IMR-90 (cell line): ENCODE results near the gene ZNF318. TPM values are rescaled to one million over a fixed set of nuclear protein-coding genes. Genes with fewer than 3 reads are reported as not detected.

ENCODE experiments used
- ATAC-seq: fragments of 200-7000 bp; cut with Tn5 transposase; 2 replicates; pipeline ENCODE4 v1.9.1; 2020; ENCODE audit warnings: low read depth, mild to moderate bottlenecking, moderate library complexity
- BruUV-seq: library from RNA; stranded (reverse); fragments of 400-500 nt; replicated peaks from 2 replicates; lab custom pipeline; 2021; lab: Mats Ljungman, UMichigan
- CTCF ChIA-PET: fragments of 300-600 bp; formaldehyde crosslinking; extraction: SDS; loops from one replicate; lab custom pipeline; 2021; ENCODE audit warnings: antibody characterized with exemption; lab: Yijun Ruan, JAX
- POLR2A ChIA-PET: fragments of 300-600 bp; sonication (Branson Sonifier 250); formaldehyde crosslinking; loops from one replicate; lab custom pipeline; 2022; ENCODE audit warnings: antibody characterized with exemption; ENCODE audit not compliant: unreplicated experiment; lab: Charles Lee
- DNase-seq: peaks from one replicate; pipeline ENCODE4 v3.0.0; 2013
- H2AFZ ChIP-seq: replicated peaks from 2 replicates; pipeline ENCODE3; 2013; ENCODE audit warnings: low read length, mild to moderate bottlenecking; ENCODE audit not compliant: poor library complexity
- H2AK5ac ChIP-seq: 2 replicates; pipeline ENCODE4 v1.6.1; 2013; ENCODE audit warnings: low read depth, low read length, inconsistent platforms
- H2AK9ac ChIP-seq: replicated peaks from 2 replicates; pipeline ENCODE3; 2013; ENCODE audit warnings: mild to moderate bottlenecking, low read depth, low read length, moderate library complexity; ENCODE audit not compliant: poor library complexity
- H2BK120ac ChIP-seq: 2 replicates; pipeline ENCODE4 v1.6.1; 2013; ENCODE audit warnings: low read depth, low read length, inconsistent platforms
- H2BK15ac ChIP-seq: 3 replicates; pipeline ENCODE4 v1.6.1; 2013; ENCODE audit warnings: low read depth, low read length, inconsistent platforms
- H2BK20ac ChIP-seq: 2 replicates; pipeline ENCODE4 v1.6.1; 2013; ENCODE audit warnings: low read depth, mild to moderate bottlenecking, inconsistent platforms, low read length, moderate library complexity
- H2BK5ac ChIP-seq: 2 replicates; pipeline ENCODE4 v1.6.1; 2013; ENCODE audit warnings: mild to moderate bottlenecking, low read depth, low read length, inconsistent platforms; ENCODE audit not compliant: poor library complexity, severe bottlenecking
- H3K14ac ChIP-seq: replicated peaks from 2 replicates; pipeline ENCODE4 v1.6.1; 2013; ENCODE audit warnings: low read depth, low read length, inconsistent platforms
- H3K18ac ChIP-seq: 2 replicates; pipeline ENCODE4 v1.6.1; 2013; ENCODE audit warnings: low read depth, low read length, control low read depth
- H3K23ac ChIP-seq: 2 replicates; pipeline ENCODE4 v1.6.1; 2013; ENCODE audit warnings: low read depth, low read length, inconsistent platforms
- H3K27ac ChIP-seq: 2 replicates; pipeline ENCODE4 v1.5.1; 2013; ENCODE audit warnings: mild to moderate bottlenecking, control low read depth, low read length; ENCODE audit not compliant: insufficient read depth
- H3K27me3 ChIP-seq: 2 replicates; pipeline ENCODE4 v1.6.1; 2013; ENCODE audit warnings: low read length; ENCODE audit not compliant: control insufficient read depth, insufficient read depth
- H3K36me3 ChIP-seq: 2 replicates; pipeline ENCODE4 v1.6.1; 2013; ENCODE audit warnings: low read length, mixed read lengths; ENCODE audit not compliant: control insufficient read depth, insufficient read depth
- H3K4ac ChIP-seq: 2 replicates; pipeline ENCODE4 v1.6.1; 2013; ENCODE audit warnings: low read depth, low read length, inconsistent platforms
- H3K4me1 ChIP-seq: 2 replicates; pipeline ENCODE4 v1.6.1; 2013; ENCODE audit warnings: low read length, mixed read lengths; ENCODE audit not compliant: control insufficient read depth, insufficient read depth
- H3K4me2 ChIP-seq: 2 replicates; pipeline ENCODE4 v1.6.1; 2013; ENCODE audit warnings: low read depth, mild to moderate bottlenecking, control low read depth, low read length, moderate library complexity
- H3K4me3 ChIP-seq: 2 replicates; pipeline ENCODE4 v1.5.1; 2013; ENCODE audit warnings: low read depth, mild to moderate bottlenecking, control low read depth, low read length, moderate library complexity; ENCODE audit not compliant: insufficient read depth
- H3K56ac ChIP-seq: 2 replicates; pipeline ENCODE4 v1.6.1; 2013; ENCODE audit warnings: low read length, inconsistent platforms; ENCODE audit not compliant: insufficient read depth; ENCODE audit errors: extremely low read depth
- H3K79me1 ChIP-seq, 2 experiments: 2 replicates each; pipeline ENCODE4 v1.6.1; 2013; ENCODE audit warnings: low read length in 2 of 2, inconsistent platforms in 1 of 2, low read depth in 1 of 2
- H3K9ac ChIP-seq: 2 replicates; pipeline ENCODE4 v1.6.1; 2013; ENCODE audit warnings: low read depth, low read length, control low read depth
- H3K9me1 ChIP-seq: 2 replicates; pipeline ENCODE4 v1.6.1; 2013; ENCODE audit warnings: low read length, inconsistent platforms; ENCODE audit not compliant: insufficient read depth
- H3K9me3 ChIP-seq: 2 replicates; pipeline ENCODE4 v1.6.1; 2013; ENCODE audit warnings: low read length; ENCODE audit not compliant: control insufficient read depth, insufficient read depth
- H4K20me1 ChIP-seq: 2 replicates; pipeline ENCODE4 v1.6.1; 2013; ENCODE audit warnings: low read length, inconsistent platforms; ENCODE audit not compliant: insufficient read depth
- H4K5ac ChIP-seq: 2 replicates; pipeline ENCODE4 v1.6.1; 2013; ENCODE audit warnings: mild to moderate bottlenecking, low read depth, low read length, control low read depth
- H4K8ac ChIP-seq, 2 experiments: 2 replicates each; pipeline ENCODE4 v1.6.1; 2013; ENCODE audit warnings: low read depth in 2 of 2, low read length in 2 of 2, control low read depth in 1 of 2, inconsistent platforms in 1 of 2
- H4K91ac ChIP-seq: 2 replicates; pipeline ENCODE4 v1.6.1; 2013; ENCODE audit warnings: low read depth, low read length, inconsistent platforms; ENCODE audit not compliant: insufficient read depth
- BHLHE40 ChIP-seq: fragments of 150-350 bp; IDR thresholded peaks from 2 replicates; pipeline ENCODE4 v1.6.1; 2016; ENCODE audit warnings: mild to moderate bottlenecking, low read depth, low read length
- CEBPB ChIP-seq: IDR thresholded peaks from 2 replicates; pipeline ENCODE4 v1.6.1; 2012; ENCODE audit warnings: low read depth, low read length, improper control_type of control experiment
- CHD1 ChIP-seq: IDR thresholded peaks from 2 replicates; pipeline ENCODE4 v1.6.1; 2012; ENCODE audit warnings: low read depth, low read length, improper control_type of control experiment
- ELK1 ChIP-seq: fragments of 150-350 bp; IDR thresholded peaks from 2 replicates; pipeline ENCODE4 v1.6.1; 2016; ENCODE audit warnings: low read depth, mild to moderate bottlenecking, low read length, moderate library complexity, borderline replicate concordance
- FOS ChIP-seq: fragments of 150-350 bp; IDR thresholded peaks from 2 replicates; pipeline ENCODE4 v1.6.1; 2016; ENCODE audit warnings: low read depth, low read length
- MAFK ChIP-seq: IDR thresholded peaks from 2 replicates; pipeline ENCODE4 v1.6.1; 2012; ENCODE audit warnings: low read depth, low read length, improper control_type of control experiment
- MAZ ChIP-seq: IDR thresholded peaks from 2 replicates; pipeline ENCODE4 v1.6.1; 2012; ENCODE audit warnings: low read depth, mild to moderate bottlenecking, low read length, improper control_type of control experiment, moderate library complexity, borderline replicate concordance
- MXI1 ChIP-seq: IDR thresholded peaks from 2 replicates; pipeline ENCODE4 v1.6.1; 2012; ENCODE audit warnings: low read depth, mild to moderate bottlenecking, low read length, moderate library complexity, borderline replicate concordance
- NFE2L2 ChIP-seq: fragments of 150-350 bp; IDR thresholded peaks from 2 replicates; pipeline ENCODE4 v1.6.1; 2016; ENCODE audit warnings: low read depth, mild to moderate bottlenecking, low read length
- POLR2A ChIP-seq: IDR thresholded peaks from 2 replicates; pipeline ENCODE4 v1.6.1; 2012; ENCODE audit warnings: mild to moderate bottlenecking, low read depth, low read length
- RAD21 ChIP-seq: IDR thresholded peaks from 2 replicates; pipeline ENCODE4 v1.6.1; 2012; ENCODE audit warnings: low read length, improper control_type of control experiment
- RCOR1 ChIP-seq: IDR thresholded peaks from 2 replicates; pipeline ENCODE4 v1.6.1; 2012; ENCODE audit warnings: mild to moderate bottlenecking, low read length, improper control_type of control experiment; ENCODE audit not compliant: insufficient replicate concordance
- RFX5 ChIP-seq: IDR thresholded peaks from 2 replicates; pipeline ENCODE4 v1.8.0; 2012; ENCODE audit warnings: low read depth, mild to moderate bottlenecking, low read length, moderate library complexity
- SMC3 ChIP-seq: fragments of 150-350 bp; IDR thresholded peaks from 2 replicates; pipeline ENCODE4 v1.6.1; 2016; ENCODE audit warnings: low read depth, mild to moderate bottlenecking, antibody characterized with exemption, low read length, moderate library complexity
- USF2 ChIP-seq: fragments of 150-350 bp; IDR thresholded peaks from 2 replicates; pipeline ENCODE4 v1.6.1; 2017; ENCODE audit warnings: mild to moderate bottlenecking, antibody characterized with exemption, low read length, low read depth
- WGBS, 2 experiments: methylation state at CpG; one replicate each; pipeline versions ENCODE4 v1.1.5 to v1.1.7; 2013; ENCODE audit warnings: missing lambda C conversion rate in 2 of 2; ENCODE audit not compliant: insufficient read length in 1 of 2; ENCODE audit errors: extremely low coverage in 2 of 2; 5-methylcytosine and 5-hydroxymethylcytosine counted together
- dilution Hi-C: fragments of 300-500 bp; cut with HindIII; formaldehyde crosslinking; loops from one replicate; pipeline ENCODE4 v1.14.3; 2018; ENCODE audit warnings: low sequenced_read_pairs; ENCODE audit not compliant: unreplicated experiment
- in situ Hi-C: fragments of 300-500 bp; cut with MboI; formaldehyde crosslinking; loops from 3 replicates; pipeline ENCODE4 v1.14.3; 2019; ENCODE audit warnings: low sequenced_read_pairs, inconsistent platforms, mixed read lengths
- intact Hi-C: fragments of 100-400 bp; cut with micrococcal nuclease; formaldehyde crosslinking; loops from 2 replicates; pipeline ENCODE4 v1.10.0; 2022
- polyA plus RNA-seq, 3 experiments: library from polyadenylated mRNA; depleted of rRNA; stranded (reverse); fragments of >200 nt; gene quantifications; 2 replicates each; pipeline ENCODE4 v1.2.3, GENCODE V29; 2012; ENCODE audit warnings: low replicate concordance in 1 of 3
- total RNA-seq: library from RNA; depleted of rRNA; stranded (reverse); fragments of >200 nt; gene quantifications from 2 replicates; pipeline ENCODE4 v1.2.3, GENCODE V29; 2012
- TF ChIP-seq, protein P1 (sequence below): conservative IDR thresholded peaks from 2 replicates; pipeline ENCODE4 v1.5.1; 2012; ENCODE audit warnings: mild to moderate bottlenecking, low read depth, low read length, improper control_type of control experiment

The ZNF318 gene
- total and polyA plus RNA-seq, 2 of the 4 experiments (the other 2 are of a cell fraction): 5.7 to 6.6 TPM

DNA sequence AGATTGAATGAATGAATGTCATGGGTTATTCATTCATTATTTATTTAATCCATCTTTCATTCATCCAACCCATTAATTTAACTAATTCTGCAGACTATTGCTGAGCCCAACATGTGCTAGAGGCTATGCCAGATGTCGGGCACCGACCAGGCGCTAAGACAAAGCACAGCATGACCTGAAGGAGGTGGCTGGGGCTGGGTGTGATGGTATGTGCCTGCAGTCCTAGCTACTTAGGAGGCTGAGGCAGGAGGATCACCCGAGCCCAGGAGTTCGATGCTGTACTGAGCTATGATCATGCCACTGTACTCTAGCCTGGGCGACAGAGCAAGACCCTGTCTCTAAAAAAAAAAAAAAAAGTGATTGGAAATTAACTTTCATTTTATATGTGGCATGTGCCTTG lies 77.1 kb downstream of the ZNF318 start:
- H3K4me3 ChIP-seq: no peak overlapping the region
- no peaks in the 10 kb centered on the region for H3K79me1 ChIP-seq
- H3K4ac ChIP-seq: no peak overlapping the region
- H3K14ac ChIP-seq: no peak overlapping the region
- H2BK20ac ChIP-seq: no peak overlapping the region
- TF ChIP-seq SMC3 (no peak), BHLHE40 (no peak), RAD21 (no peak), MAZ (no peak), POLR2A (no peak), MXI1 (no peak), NFE2L2 (no peak), USF2 (no peak), FOS (no peak), MAFK (no peak), CHD1 (no peak), RCOR1 (no peak), RFX5 (no peak), ELK1 (no peak), CEBPB (no peak)
- TF ChIP-seq, protein P1, sequence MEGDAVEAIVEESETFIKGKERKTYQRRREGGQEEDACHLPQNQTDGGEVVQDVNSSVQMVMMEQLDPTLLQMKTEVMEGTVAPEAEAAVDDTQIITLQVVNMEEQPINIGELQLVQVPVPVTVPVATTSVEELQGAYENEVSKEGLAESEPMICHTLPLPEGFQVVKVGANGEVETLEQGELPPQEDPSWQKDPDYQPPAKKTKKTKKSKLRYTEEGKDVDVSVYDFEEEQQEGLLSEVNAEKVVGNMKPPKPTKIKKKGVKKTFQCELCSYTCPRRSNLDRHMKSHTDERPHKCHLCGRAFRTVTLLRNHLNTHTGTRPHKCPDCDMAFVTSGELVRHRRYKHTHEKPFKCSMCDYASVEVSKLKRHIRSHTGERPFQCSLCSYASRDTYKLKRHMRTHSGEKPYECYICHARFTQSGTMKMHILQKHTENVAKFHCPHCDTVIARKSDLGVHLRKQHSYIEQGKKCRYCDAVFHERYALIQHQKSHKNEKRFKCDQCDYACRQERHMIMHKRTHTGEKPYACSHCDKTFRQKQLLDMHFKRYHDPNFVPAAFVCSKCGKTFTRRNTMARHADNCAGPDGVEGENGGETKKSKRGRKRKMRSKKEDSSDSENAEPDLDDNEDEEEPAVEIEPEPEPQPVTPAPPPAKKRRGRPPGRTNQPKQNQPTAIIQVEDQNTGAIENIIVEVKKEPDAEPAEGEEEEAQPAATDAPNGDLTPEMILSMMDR: no peak
- H3K9ac ChIP-seq: no peak overlapping the region
- no peak overlapping the region for H4K91ac ChIP-seq
- no TSS peak for BruUV-seq
- no CpG with 5 or more reads among the region's 6 CpGs for WGBS, 2 experiments
- no peak for ATAC-seq
- no peaks in the 10 kb centered on the region for H3K4me1 ChIP-seq
- H3K27me3 ChIP-seq: peaks cover 31% of the 10 kb centered on the region
- H3K18ac ChIP-seq: no peak overlapping the region
- H3K9me3 ChIP-seq: no peaks in the 10 kb centered on the region
- ChIA-PET POLR2A (no interaction called here), CTCF (no interaction called here)
- no peak overlapping the region for H2AK9ac ChIP-seq
- no peak overlapping the region for H4K8ac ChIP-seq
- no peaks in the 10 kb centered on the region for H4K20me1 ChIP-seq
- no peak overlapping the region for H4K5ac ChIP-seq
- no peaks in the 10 kb centered on the region for H3K9me1 ChIP-seq
- no peak overlapping the region for H2AK5ac ChIP-seq
- in situ Hi-C loops: no loop called here
- no peak overlapping the region for H2BK120ac ChIP-seq
- no peak overlapping the region for H2BK15ac ChIP-seq
- no peak for DNase-seq
- H3K23ac ChIP-seq: no peak overlapping the region
- H2AFZ ChIP-seq: no peak overlapping the region
- dilution Hi-C loops: no loop called here
- H2BK5ac ChIP-seq: no peak overlapping the region
- no peak overlapping the region for H3K56ac ChIP-seq
- no peak overlapping the region for H3K4me2 ChIP-seq
- no peaks in the 10 kb centered on the region for H3K36me3 ChIP-seq
- H3K27ac ChIP-seq: no peak overlapping the region
- intact Hi-C loops: no loop called here
